GM12878 (cell line): ENCODE results near the gene CFAP58.

Source experiments
- ATF7 ChIP-seq: fragments of 450-650 bp; IDR thresholded peaks from 2 replicates; pipeline ENCODE4 v1.6.1; 2016; ENCODE audit warnings: low read depth, mild to moderate bottlenecking
- CTCF ChIP-seq, 3 experiments: IDR thresholded peaks in 2 of 3; conservative IDR thresholded peaks in 1 of 3; 2 replicates each; pipeline ENCODE4 v1.5.1; 2011; ENCODE audit warnings: low read depth in 3 of 3, low read length in 3 of 3, mild to moderate bottlenecking in 3 of 3, control low read depth in 2 of 3, moderate library complexity in 2 of 3, inconsistent platforms in 1 of 3, mixed read lengths in 1 of 3; ENCODE audit not compliant: control insufficient read depth in 2 of 3, insufficient read depth in 1 of 3; ENCODE audit errors: extremely low read depth in 1 of 3
- ESRRA ChIP-seq: IDR thresholded peaks from 2 replicates; pipeline ENCODE4 v1.6.1; 2012; ENCODE audit warnings: mild to moderate bottlenecking, low read length, improper control_type of control experiment
- EZH2 ChIP-seq: IDR thresholded peaks from 2 replicates; pipeline ENCODE4 v1.6.1; 2012; ENCODE audit warnings: low read depth, mild to moderate bottlenecking, control low read depth, inconsistent platforms, low read length, borderline replicate concordance; ENCODE audit not compliant: control insufficient read depth
- MYC ChIP-seq: IDR thresholded peaks from 2 replicates; pipeline ENCODE4 v1.6.1; 2011; ENCODE audit warnings: mild to moderate bottlenecking, low read length, moderate library complexity, inconsistent platforms; ENCODE audit not compliant: insufficient read depth, insufficient replicate concordance, insufficient read length, severe bottlenecking
- NFIC ChIP-seq: IDR thresholded peaks from 2 replicates; pipeline ENCODE4 v1.6.1; 2012; ENCODE audit warnings: low read depth, mild to moderate bottlenecking, inconsistent platforms, low read length, moderate library complexity
- POLR2A ChIP-seq: IDR thresholded peaks from 2 replicates; pipeline ENCODE4 v1.6.1; 2011; ENCODE audit warnings: low read depth, mild to moderate bottlenecking, low read length
- RAD21 ChIP-seq: IDR thresholded peaks from 2 replicates; pipeline ENCODE4 v1.6.1; 2011; ENCODE audit warnings: mild to moderate bottlenecking, low read depth, low read length, moderate library complexity; ENCODE audit not compliant: insufficient read depth
- RBBP5 ChIP-seq: fragments of 200-600 bp; sonication (generic); conservative IDR thresholded peaks from 2 replicates; pipeline ENCODE4 v1.6.1; 2016
- SP1 ChIP-seq: IDR thresholded peaks from one replicate; pipeline ENCODE4 v1.6.1; 2011; ENCODE audit warnings: low read depth, low read length
- TAF1 ChIP-seq: IDR thresholded peaks from 2 replicates; pipeline ENCODE4 v1.6.1; 2011; ENCODE audit warnings: mild to moderate bottlenecking, low read depth, low read length, borderline replicate concordance
- ZNF207 ChIP-seq: fragments of 450-650 bp; IDR thresholded peaks from 2 replicates; pipeline ENCODE4 v1.6.1; 2014; ENCODE audit warnings: antibody characterized with exemption, mild to moderate bottlenecking, borderline replicate concordance

- no peak for TF ChIP-seq CTCF (IDR thresholded peaks at IDR 0.05 in 2 of 3, conservative IDR thresholded peaks at IDR 0.05 in 1 of 3; ENCODE audit: control insufficient read depth in 2 of 3, extremely low read depth in 1 of 3, insufficient read depth in 1 of 3, low read depth in 3 of 3, low read length in 3 of 3)
- TF ChIP-seq RAD21: no peak
- TF ChIP-seq MYC: no peak
- TF ChIP-seq NFIC: no peak
- no peak for TF ChIP-seq TAF1
- no peak for TF ChIP-seq POLR2A
- TF ChIP-seq ZNF207: no peak
- no peak for TF ChIP-seq ATF7
- TF ChIP-seq ESRRA: no peak
- no peak for TF ChIP-seq SP1
- no peak for TF ChIP-seq RBBP5
- TF ChIP-seq EZH2: no peak
Measured at GRCh38 chr10:104321226-104321625, 32.4 kb upstream of the CFAP58 start.
